HEK293 (cell line): Measurements from ENCODE around the gene VAV2.

ENCODE experiments used
- BCL11B ChIP-seq: fragments of 450-650 bp; formaldehyde crosslinking; IDR thresholded peaks from 2 replicates; pipeline ENCODE4 v1.5.1; 2016; ENCODE audit warnings: low read depth, missing biosample characterization, missing genetic modification characterization
- CTCF ChIP-seq: fragments of 450-650 bp; formaldehyde crosslinking; IDR thresholded peaks from 2 replicates; pipeline ENCODE4 v1.5.1; 2016; ENCODE audit warnings: missing biosample characterization, missing genetic modification characterization
- HOXD13 ChIP-seq: sonication (generic); formaldehyde crosslinking; IDR thresholded peaks from 2 replicates; pipeline ENCODE4 v1.8.0; 2022; ENCODE audit warnings: missing genetic modification reagents, borderline replicate concordance
- PRDM4 ChIP-seq: fragments of 450-650 bp; formaldehyde crosslinking; IDR thresholded peaks from 2 replicates; pipeline ENCODE4 v1.5.1; 2017; ENCODE audit warnings: missing biosample characterization, missing genetic modification characterization
- SP3 ChIP-seq: fragments of 450-650 bp; formaldehyde crosslinking; IDR thresholded peaks from 2 replicates; pipeline ENCODE4 v1.5.1; 2016; ENCODE audit warnings: missing biosample characterization, missing genetic modification characterization
- SP7 ChIP-seq: fragments of 450-650 bp; formaldehyde crosslinking; IDR thresholded peaks from 2 replicates; pipeline ENCODE4 v1.5.1; 2016; ENCODE audit warnings: missing biosample characterization, missing genetic modification characterization
- TCF7L2 ChIP-seq: IDR thresholded peaks from 2 replicates; pipeline ENCODE4 v1.6.1; 2011; ENCODE audit warnings: low read depth, mild to moderate bottlenecking, inconsistent platforms, low read length, moderate library complexity, borderline replicate concordance
- TRIM28 ChIP-seq: IDR thresholded peaks from 2 replicates; pipeline ENCODE4 v1.6.1; 2011; ENCODE audit warnings: low read length, control low read depth, borderline replicate concordance
- ZBTB26 ChIP-seq: fragments of 450-650 bp; formaldehyde crosslinking; optimal IDR thresholded peaks from 2 replicates; pipeline ENCODE3; 2016; ENCODE audit warnings: missing biosample characterization, mild to moderate bottlenecking, missing genetic modification characterization
- ZBTB44 ChIP-seq: fragments of 450-650 bp; IDR thresholded peaks from 2 replicates; pipeline ENCODE4 v1.5.1; 2018; ENCODE audit warnings: missing biosample characterization, mild to moderate bottlenecking, missing genetic modification characterization
- ZIC2 ChIP-seq: fragments of 450-650 bp; formaldehyde crosslinking; IDR thresholded peaks from 2 replicates; pipeline ENCODE4 v1.5.1; 2016; ENCODE audit warnings: missing biosample characterization, missing genetic modification characterization
- ZNF146 ChIP-seq: fragments of 450-650 bp; formaldehyde crosslinking; IDR thresholded peaks from 2 replicates; pipeline ENCODE4 v1.5.1; 2016; ENCODE audit warnings: missing biosample characterization, missing genetic modification characterization
- ZNF16 ChIP-seq: fragments of 450-650 bp; formaldehyde crosslinking; IDR thresholded peaks from 2 replicates; pipeline ENCODE4 v1.5.1; 2016; ENCODE audit warnings: low read depth, missing biosample characterization, missing genetic modification characterization
- ZNF184 ChIP-seq: fragments of 450-650 bp; IDR thresholded peaks from 2 replicates; pipeline ENCODE4 v1.5.1; 2018; ENCODE audit warnings: missing biosample characterization, mild to moderate bottlenecking, missing genetic modification characterization
- ZNF24 ChIP-seq: fragments of 450-650 bp; formaldehyde crosslinking; IDR thresholded peaks from 2 replicates; pipeline ENCODE4 v1.5.1; 2016; ENCODE audit warnings: missing biosample characterization, missing genetic modification characterization
- ZNF274 ChIP-seq, 2 experiments: fragments of 200-500 bp in 1 of 2; fragments of 450-650 bp in 1 of 2; sonication (Bioruptor generic) in 1 of 2; formaldehyde crosslinking in 1 of 2; IDR thresholded peaks; 2 replicates each; pipeline versions ENCODE4 v1.5.1 to v1.6.1; 2014 to 2016; ENCODE audit warnings: borderline replicate concordance in 1 of 2, inconsistent platforms in 1 of 2, low read length in 1 of 2, missing biosample characterization in 1 of 2, missing genetic modification characterization in 1 of 2
- ZNF311 ChIP-seq: fragments of 450-650 bp; formaldehyde crosslinking; IDR thresholded peaks from 2 replicates; pipeline ENCODE4 v1.5.1; 2017; ENCODE audit warnings: missing biosample characterization, missing genetic modification characterization, borderline replicate concordance
- ZNF518A ChIP-seq: fragments of 450-650 bp; formaldehyde crosslinking; conservative IDR thresholded peaks from 2 replicates; pipeline ENCODE4 v1.5.1; 2016; ENCODE audit warnings: low read depth, missing biosample characterization, missing genetic modification characterization
- ZNF610 ChIP-seq: fragments of 450-650 bp; formaldehyde crosslinking; IDR thresholded peaks from 2 replicates; pipeline ENCODE4 v1.5.1; 2016; ENCODE audit warnings: missing biosample characterization, missing genetic modification characterization, borderline replicate concordance
- ZNF701 ChIP-seq: fragments of 450-650 bp; formaldehyde crosslinking; IDR thresholded peaks from 2 replicates; pipeline ENCODE4 v1.5.1; 2016; ENCODE audit warnings: missing biosample characterization, missing genetic modification characterization
- ZNF704 ChIP-seq: fragments of 450-650 bp; formaldehyde crosslinking; IDR thresholded peaks from 2 replicates; pipeline ENCODE4 v1.5.1; 2016; ENCODE audit warnings: missing biosample characterization, missing genetic modification characterization
- ZNF768 ChIP-seq: fragments of 450-650 bp; formaldehyde crosslinking; IDR thresholded peaks from 2 replicates; pipeline ENCODE4 v1.5.1; 2018; ENCODE audit warnings: missing biosample characterization, mild to moderate bottlenecking, missing genetic modification characterization
- ZSCAN4 ChIP-seq: fragments of 450-650 bp; formaldehyde crosslinking; IDR thresholded peaks from 2 replicates; pipeline ENCODE4 v1.5.1; 2017; ENCODE audit warnings: missing biosample characterization, missing genetic modification characterization

The VAV2 gene

GRCh38 chr9:134024828-134025605, 32.9 kb upstream of the VAV2 start, which contains the start of gene BRD3OS (continued):
- TF ChIP-seq ZNF184 (tag by site-specific recombination): no peak
- no peak for TF ChIP-seq ZNF518A (tag by site-specific recombination)
- no peak for TF ChIP-seq TCF7L2
- TF ChIP-seq ZNF610 (tag by site-specific recombination): no peak
- TF ChIP-seq BCL11B: no peak
- no peak for TF ChIP-seq PRDM4 (tag by site-specific recombination)
- TF ChIP-seq ZNF274 (IDR thresholded peaks at IDR 0.05; ENCODE audit: low read length): no peak
- no peak for TF ChIP-seq ZNF274 (tag by site-specific recombination; IDR thresholded peaks at IDR 0.05; ENCODE audit: borderline replicate concordance)
- TF ChIP-seq ZNF311: no peak
- TF ChIP-seq TRIM28: no peak
- no peak for TF ChIP-seq HOXD13
- TF ChIP-seq ZBTB26 (tag by site-specific recombination): no peak
- peak; percentile 47; the same call in 1 of the 2 replicates for TF ChIP-seq SP7 (tag by site-specific recombination)
- no peak for TF ChIP-seq ZNF24 (tag by site-specific recombination)
- TF ChIP-seq ZNF146: no peak
- TF ChIP-seq SP3 (tag by site-specific recombination): peak; percentile 100
- TF ChIP-seq ZIC2 (tag by site-specific recombination): no peak
- TF ChIP-seq CTCF: no peak
- no peak for TF ChIP-seq ZNF768 (tag by site-specific recombination)
- no peak for TF ChIP-seq ZSCAN4 (tag by site-specific recombination)
- no peak for TF ChIP-seq ZNF704 (tag by site-specific recombination)
- TF ChIP-seq ZNF701 (tag by site-specific recombination): no peak
- no peak for TF ChIP-seq ZNF16 (tag by site-specific recombination)
- TF ChIP-seq ZBTB44 (tag by site-specific recombination): 0 out of 2 replicates have a peak, but pooled peaks have one; percentile 20
